ENCODE results near the gene PDE6G. TPM values are rescaled to one million over a fixed set of nuclear protein-coding genes. Genes with fewer than 3 reads are reported as not detected.

Gene PDE6G
- total RNA-seq, 2 donors from 2014 or later = 0.50 TPM; not detected in 1

GRCh38 chr17:81666342-81667191, 10.2 kb upstream of the PDE6G start, which contains the start of the genes CCDC137 and OXLD1:
Gene CCDC137 (plus strand): TSS chr17:81666737. CDS start chr17:81666767, 30 bp downstream.
Gene OXLD1 (minus strand): TSS chr17:81666605. CDS start chr17:81666577, 28 bp downstream.
- DNase-seq = peak; percentile 98
- intact Hi-C loops (cut with DNase I) = no loop called here
- peak; percentile 98 to 99 for ATAC-seq

- intact Hi-C loops (cut with DNase I) = no loop called here
- DNase-seq (no peak), ATAC-seq (no peak)
These were observed 9.7 kb upstream of the PDE6G start for GRCh38 chr17:81666092-81666341.

- DNase-seq (peak; percentile 45), ATAC-seq (peak; percentile 12 to 28)
- intact Hi-C loops (cut with DNase I) = no loop called here
These were observed 9.1 kb upstream of the PDE6G start for GRCh38 chr17:81665205-81666091.

GRCh38 chr17:81664051-81664470, 7.7 kb upstream of the PDE6G start:
- ATAC-seq (no peak), DNase-seq (no peak)
- intact Hi-C loops (cut with DNase I) = no loop called here

GRCh38 chr17:81662002-81662401, 5.7 kb upstream of the PDE6G start:
- intact Hi-C loops (cut with DNase I) = no loop called here
- no peak for ATAC-seq
- DNase-seq = no peak

GRCh38 chr17:81660441-81660840, 4.1 kb upstream of the PDE6G start:
- DNase-seq (no peak), ATAC-seq (no peak)
- intact Hi-C loops (cut with DNase I) = no loop called here

GRCh38 chr17:81659038-81659437, 2.7 kb upstream of the PDE6G start:
- intact Hi-C loops (cut with DNase I) = no loop called here
- ATAC-seq (peak in 1 of 2 donors; percentile 14), DNase-seq (no peak)

GRCh38 chr17:81656835-81657234, 493 bp upstream of the PDE6G start:
- intact Hi-C loops (cut with DNase I) = no loop called here
- DNase-seq = no peak
- ATAC-seq = no peak

- intact Hi-C loops (cut with DNase I) = no loop called here
- no peak for ATAC-seq
- no peak for DNase-seq
These were observed 794 bp downstream of the PDE6G start for GRCh38 chr17:81655378-81656117.

- ATAC-seq (no peak), DNase-seq (no peak)
- intact Hi-C loops (cut with DNase I) = no loop called here
These were observed 3.2 kb downstream of the PDE6G start for GRCh38 chr17:81652906-81653771.

GRCh38 chr17:81651692-81652091, 4.7 kb downstream of the PDE6G start:
- DNase-seq = no peak
- ATAC-seq = no peak
- intact Hi-C loops (cut with DNase I) = no loop called here

GRCh38 chr17:81650951-81651350, 5.4 kb downstream of the PDE6G start:
- intact Hi-C loops (cut with DNase I) = no loop called here
- DNase-seq (no peak), ATAC-seq (no peak)

- no peak for DNase-seq
- intact Hi-C loops (cut with DNase I) = no loop called here
- no peak for ATAC-seq
These were observed 7.6 kb downstream of the PDE6G start for GRCh38 chr17:81648707-81649085.

GRCh38 chr17:81648013-81648706, 8.2 kb downstream of the PDE6G start:
- intact Hi-C loops (cut with DNase I) = no loop called here
- ATAC-seq (no peak), DNase-seq (no peak)

GRCh38 chr17:81647640-81648012, 8.7 kb downstream of the PDE6G start:
- ATAC-seq = no peak
- intact Hi-C loops (cut with DNase I) = no loop called here
- no peak for DNase-seq

GRCh38 chr17:81646869-81647600, 9.3 kb downstream of the PDE6G start:
- intact Hi-C loops (cut with DNase I) = no loop called here
- no peak for ATAC-seq
- DNase-seq = no peak

Data from left cardiac atrium (tissue), 4 donors.